Astrocyte of the spinal cord (primary cell): ENCODE measurements around the gene APC.

ENCODE experiments used
- DNase-seq: peaks from one replicate; pipeline ENCODE4 v3.0.0; 2011; ENCODE audit warnings: low read depth, low spot score
- H3K4me3 ChIP-seq: 2 replicates; pipeline ENCODE4 v1.5.1; 2011; ENCODE audit warnings: low read depth, mild to moderate bottlenecking, low read length, moderate library complexity
- CTCF ChIP-seq: IDR thresholded peaks from 2 replicates; pipeline ENCODE4 v1.5.1; 2012; ENCODE audit warnings: low read depth, mild to moderate bottlenecking, low read length, inconsistent platforms
- in situ Hi-C: cut with HindIII; loops from 2 replicates; pipeline ENCODE4 v1.10.0; 2017; ENCODE audit warnings: low sequenced_read_pairs

Gene APC

GRCh38 chr5:112895682-112896081 lies 158.0 kb downstream of the APC start:
- no peak for TF ChIP-seq CTCF
- no peak overlapping the region for H3K4me3 ChIP-seq
- in situ Hi-C loops, result no loop called here
- DNase-seq, result no peak
